Nucleus accumbens (tissue), 56 donors: ENCODE measurements around the gene RASSF8.

Experiments
- DNase-seq, 56 donors: peaks; one replicate each; lab custom pipeline; 2025; lab: John Stamatoyannopoulos, UW

The RASSF8 gene

GRCh38 chr12:25960961-25961360 lies 2.5 kb downstream of the RASSF8 start:
- no peak for DNase-seq

GRCh38 chr12:25962932-25963525 lies 4.5 kb downstream of the RASSF8 start:
- peak in 1 of 56 donors; percentile 18 for DNase-seq

GRCh38 chr12:25965682-25966081 lies 7.2 kb downstream of the RASSF8 start:
- no peak for DNase-seq

- DNase-seq: no peak
These were observed 11.6 kb downstream of the RASSF8 start for GRCh38 chr12:25970082-25970481.

- peak in 1 of 56 donors; percentile 19 for DNase-seq
These were observed 12.6 kb downstream of the RASSF8 start for GRCh38 chr12:25970916-25971653.

GRCh38 chr12:25971654-25972041 lies 13.2 kb downstream of the RASSF8 start:
- DNase-seq: no peak

GRCh38 chr12:25972783-25973182 lies 14.3 kb downstream of the RASSF8 start:
- DNase-seq: no peak

GRCh38 chr12:25975179-25975578 lies 16.7 kb downstream of the RASSF8 start:
- no peak for DNase-seq

GRCh38 chr12:25975682-25976081 lies 17.2 kb downstream of the RASSF8 start:
- DNase-seq: no peak

GRCh38 chr12:25976289-25976688 lies 17.8 kb downstream of the RASSF8 start:
- no peak for DNase-seq

- peak in 1 of 56 donors; percentile 17 for DNase-seq
These were observed 18.6 kb downstream of the RASSF8 start for GRCh38 chr12:25977047-25977446.

- DNase-seq: no peak
These were observed 20.6 kb downstream of the RASSF8 start for GRCh38 chr12:25979059-25979458.

GRCh38 chr12:25979563-25979962 lies 21.1 kb downstream of the RASSF8 start:
- no peak for DNase-seq

- DNase-seq: no peak
These were observed 21.6 kb downstream of the RASSF8 start for GRCh38 chr12:25980035-25980434.

GRCh38 chr12:25981597-25981996 lies 23.1 kb downstream of the RASSF8 start:
- DNase-seq: no peak

- no peak for DNase-seq
These were observed 23.9 kb downstream of the RASSF8 start for GRCh38 chr12:25982416-25982815.

GRCh38 chr12:25983625-25984024 lies 25.1 kb downstream of the RASSF8 start:
- no peak for DNase-seq

GRCh38 chr12:25984759-25985158 lies 26.3 kb downstream of the RASSF8 start:
- no peak for DNase-seq

GRCh38 chr12:25985316-25986175 lies 27.1 kb downstream of the RASSF8 start:
- no peak for DNase-seq

GRCh38 chr12:25986180-25986579 lies 27.7 kb downstream of the RASSF8 start:
- DNase-seq: no peak

GRCh38 chr12:25988505-25988904 lies 30.0 kb downstream of the RASSF8 start:
- DNase-seq: no peak
